Epidermal melanocyte (primary cell): ENCODE results near the gene MEIS2.

Source experiments
- DNase-seq: peaks from one replicate; pipeline ENCODE4 v3.0.0; 2011; ENCODE audit warnings: low spot score; ENCODE audit not compliant: insufficient read length

Gene MEIS2

GRCh38 chr15:37112971-37113670 is 12.8 kb upstream of the MEIS2 start:
- no peak for DNase-seq

GRCh38 chr15:37112171-37112570 is 11.8 kb upstream of the MEIS2 start:
- no peak for DNase-seq

- no peak for DNase-seq
Observed at GRCh38 chr15:37111427-37111717, 11.0 kb upstream of the MEIS2 start.

GRCh38 chr15:37109872-37110572 is 9.7 kb upstream of the MEIS2 start:
- DNase-seq, result no peak

GRCh38 chr15:37109168-37109871 is 9.0 kb upstream of the MEIS2 start:
- DNase-seq, result no peak

GRCh38 chr15:37108381-37109167 is 8.2 kb upstream of the MEIS2 start:
- DNase-seq, result no peak

- no peak for DNase-seq
Observed at GRCh38 chr15:37107744-37108380, 7.5 kb upstream of the MEIS2 start.

GRCh38 chr15:37107071-37107743 is 6.9 kb upstream of the MEIS2 start:
- no peak for DNase-seq

- DNase-seq, result no peak
Observed at GRCh38 chr15:37106490-37107001, 6.2 kb upstream of the MEIS2 start.

GRCh38 chr15:37105889-37106288 is 5.5 kb upstream of the MEIS2 start:
- no peak for DNase-seq

GRCh38 chr15:37105029-37105428 is 4.7 kb upstream of the MEIS2 start:
- DNase-seq, result no peak

- no peak for DNase-seq
Observed at GRCh38 chr15:37104424-37104981, 4.2 kb upstream of the MEIS2 start.

- DNase-seq, result no peak
Observed at GRCh38 chr15:37103475-37104423, 3.4 kb upstream of the MEIS2 start.

GRCh38 chr15:37103163-37103435 is 2.8 kb upstream of the MEIS2 start:
- no peak for DNase-seq

- DNase-seq, result no peak
Observed at GRCh38 chr15:37102305-37103162, 2.2 kb upstream of the MEIS2 start.

- no peak for DNase-seq
Observed at GRCh38 chr15:37101980-37102304, 1.6 kb upstream of the MEIS2 start.

- DNase-seq, result no peak
Observed at GRCh38 chr15:37100966-37101215, 542 bp upstream of the MEIS2 start.

- no peak for DNase-seq
Observed at GRCh38 chr15:37099319-37100108, 835 bp downstream of the MEIS2 start.
